IPS DF 19.7 (cell line): ENCODE data around the gene SMTNL2.
"Not testable (repeated sequence)": the region's sequence is repeated elsewhere in the genome, so short reads cannot be mapped to it uniquely, and the experiment has no call there.

Experiments used
- DNase-seq: peaks from one replicate; pipeline ENCODE4 v3.0.0-alpha.2; 2013; ENCODE audit warnings: low read depth, low spot score

SMTNL2 gene

GRCh38 chr17:4602041-4602440 is 17.7 kb downstream of the SMTNL2 start:
- DNase-seq, result no peak

- DNase-seq, result no peak
Measured at GRCh38 chr17:4604111-4604644, 19.8 kb downstream of the SMTNL2 start.

- DNase-seq, result not testable (repeated sequence)
Measured at GRCh38 chr17:4604736-4605135, 20.4 kb downstream of the SMTNL2 start.

- no peak for DNase-seq
Measured at GRCh38 chr17:4605826-4606225, 21.5 kb downstream of the SMTNL2 start.

- DNase-seq, result no peak
Measured at GRCh38 chr17:4607261-4607741, 23.0 kb downstream of the SMTNL2 start.

GRCh38 chr17:4607773-4608187 is 23.5 kb downstream of the SMTNL2 start:
- no peak for DNase-seq

GRCh38 chr17:4609761-4610160 is 25.4 kb downstream of the SMTNL2 start:
- no peak for DNase-seq

GRCh38 chr17:4610162-4610561 is 25.8 kb downstream of the SMTNL2 start:
- no peak for DNase-seq

GRCh38 chr17:4610656-4611055 is 26.3 kb downstream of the SMTNL2 start:
- no peak for DNase-seq

GRCh38 chr17:4616476-4616875 is 32.1 kb downstream of the SMTNL2 start:
- no peak for DNase-seq

GRCh38 chr17:4617090-4617489 is 32.8 kb downstream of the SMTNL2 start:
- DNase-seq, result no peak

- DNase-seq, result no peak
Measured at GRCh38 chr17:4617590-4618351, 33.4 kb downstream of the SMTNL2 start.

- DNase-seq, result no peak
Measured at GRCh38 chr17:4620531-4621101, 36.3 kb downstream of the SMTNL2 start.

GRCh38 chr17:4622375-4622774 is 38.0 kb downstream of the SMTNL2 start:
- no peak for DNase-seq

- DNase-seq, result no peak
Measured at GRCh38 chr17:4623249-4623648, 38.9 kb downstream of the SMTNL2 start.

- DNase-seq, result not testable (repeated sequence)
Measured at GRCh38 chr17:4624451-4624911, 40.2 kb downstream of the SMTNL2 start.

- no peak for DNase-seq
Measured at GRCh38 chr17:4625181-4625617, 40.9 kb downstream of the SMTNL2 start.

GRCh38 chr17:4626734-4627256 is 42.5 kb downstream of the SMTNL2 start:
- DNase-seq, result no peak

- no peak for DNase-seq
Measured at GRCh38 chr17:4631431-4631830, 47.1 kb downstream of the SMTNL2 start.

GRCh38 chr17:4631836-4632580 is 47.7 kb downstream of the SMTNL2 start:
- no peak for DNase-seq

GRCh38 chr17:4632581-4632920 is 48.2 kb downstream of the SMTNL2 start:
- no peak for DNase-seq

- no peak for DNase-seq
Measured at GRCh38 chr17:4633643-4634042, 49.3 kb downstream of the SMTNL2 start.
